MCF 10A (cell line): ENCODE measurements around the gene PDZD4. TPM values are rescaled to one million over a fixed set of nuclear protein-coding genes. Genes with fewer than 3 reads are reported as not detected.

Experiments used
- BruUV-seq: library from RNA; stranded (reverse); fragments of 400-500 nt; replicated peaks from 2 replicates; lab custom pipeline; 2021; lab: Mats Ljungman, UMichigan
- CTCF ChIA-PET: fragments of 300-600 bp; sonication (Branson Sonifier 250); formaldehyde crosslinking; extraction: SDS; loops from one replicate; lab custom pipeline; 2021; ENCODE audit warnings: antibody characterized with exemption, inconsistent platforms; lab: Yijun Ruan, JAX
- POLR2A ChIA-PET: fragments of 300-600, 350-650 bp; sonication (Branson Sonifier 250); formaldehyde crosslinking; extraction: SDS; loops from one replicate; lab custom pipeline; 2020; ENCODE audit warnings: antibody characterized with exemption, inconsistent platforms; lab: Yijun Ruan, JAX
- DNase-seq: peaks from one replicate; pipeline ENCODE4 v3.0.0-alpha.2; 2018; ENCODE audit not compliant: unreplicated experiment
- H3K27ac Mint-ChIP-seq: one replicate; pipeline ENCODE4 v1.8.0; 2022; ENCODE audit warnings: mild to moderate bottlenecking, low read depth, mixed read lengths; ENCODE audit not compliant: unreplicated experiment
- H3K27me3 Mint-ChIP-seq: one replicate; pipeline ENCODE4 v1.8.0; 2022; ENCODE audit warnings: mixed read lengths; ENCODE audit not compliant: insufficient read depth, unreplicated experiment
- H3K36me3 Mint-ChIP-seq: one replicate; pipeline ENCODE4 v1.8.0; 2022; ENCODE audit warnings: mild to moderate bottlenecking, moderate library complexity, mixed read lengths; ENCODE audit not compliant: insufficient read depth, unreplicated experiment
- H3K4me1 Mint-ChIP-seq: one replicate; pipeline ENCODE4 v1.8.0; 2022; ENCODE audit warnings: mixed read lengths; ENCODE audit not compliant: insufficient read depth, unreplicated experiment
- H3K4me3 Mint-ChIP-seq: one replicate; pipeline ENCODE4 v1.8.0; 2022; ENCODE audit warnings: mild to moderate bottlenecking, moderate library complexity, mixed read lengths; ENCODE audit not compliant: unreplicated experiment
- H3K9me3 Mint-ChIP-seq: one replicate; pipeline ENCODE4 v1.8.0; 2022; ENCODE audit warnings: mixed read lengths; ENCODE audit not compliant: unreplicated experiment
- intact Hi-C: fragments of 100-400 bp; cut with micrococcal nuclease; formaldehyde crosslinking; loops from 2 replicates; pipeline ENCODE4 v1.14.1; 2022
- total RNA-seq: library from RNA; stranded (reverse); gene quantifications from 2 replicates; pipeline ENCODE4 v1.2.3, GENCODE V29; 2022
- TF ChIP-seq, protein P1 (sequence below): fragments of 200-600 bp; IDR thresholded peaks from one replicate; pipeline ENCODE4 v1.8.0; 2022; ENCODE audit warnings: antibody characterized with exemption, mild to moderate bottlenecking; ENCODE audit not compliant: unreplicated experiment

PDZD4 gene
- total RNA-seq, 1 experiment from 2014 or later: not detected

DNA sequence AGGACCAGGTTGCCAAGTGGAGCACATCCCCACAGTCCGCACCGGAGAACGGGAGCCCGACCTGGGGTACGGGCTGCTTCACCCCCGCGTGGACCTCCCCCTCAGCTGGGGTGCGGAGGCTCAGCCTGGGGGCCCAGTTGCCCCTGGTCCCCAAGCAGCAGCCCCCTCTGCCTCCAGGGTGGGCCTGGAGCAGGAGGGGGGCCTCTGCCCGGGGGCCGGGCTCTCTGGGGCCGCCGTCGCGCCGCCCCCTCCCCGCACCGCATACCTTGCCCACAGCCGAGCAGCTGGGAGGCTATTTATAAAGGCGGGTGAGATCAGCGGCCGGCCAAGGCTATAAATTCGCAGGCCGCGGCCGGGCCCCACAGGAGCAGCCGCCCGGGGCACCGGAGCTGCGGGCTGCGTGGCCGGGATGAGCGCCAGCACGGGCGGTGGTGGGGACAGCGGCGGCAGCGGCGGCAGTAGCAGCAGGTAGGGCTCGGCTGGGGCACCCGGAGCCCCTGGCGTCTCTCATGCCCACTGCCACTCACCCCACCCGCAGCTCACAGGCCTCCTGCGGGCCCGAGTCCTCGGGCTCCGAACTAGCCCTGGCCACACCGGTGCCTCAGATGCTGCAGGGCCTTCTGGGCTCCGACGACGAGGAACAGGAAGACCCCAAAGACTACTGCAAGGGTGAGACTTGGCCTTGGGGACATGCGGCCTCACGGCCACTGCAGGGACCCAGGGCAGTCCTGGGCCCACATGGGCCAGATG lies 49.5 kb downstream of the PDZD4 start, which contains the start of gene SRPK3:
Gene SRPK3, plus strand, starts transcription at position 364 of the 750 bp plus-strand sequence. Its CDS starts 46 bp downstream, at position 410.
- intact Hi-C loops: no loop called here
- no peak for DNase-seq
- ChIA-PET POLR2A (no interaction called here), CTCF (interaction anchor here (2.0 kb wide), 1 partner anchor 17 kb away, joined by 7 read pairs; the partner anchor contains the start of gene PLXNB3)
- H3K36me3 Mint-ChIP-seq: peaks cover 20% of the 10 kb centered on the region
- H3K4me3 Mint-ChIP-seq: no peak within 1 kb of the TSS
- no peaks in the 10 kb centered on the region for H3K4me1 Mint-ChIP-seq
- H3K27ac Mint-ChIP-seq: no peak within 1 kb of the TSS
- no peaks in the 10 kb centered on the region for H3K27me3 Mint-ChIP-seq
- TF ChIP-seq, protein P1, sequence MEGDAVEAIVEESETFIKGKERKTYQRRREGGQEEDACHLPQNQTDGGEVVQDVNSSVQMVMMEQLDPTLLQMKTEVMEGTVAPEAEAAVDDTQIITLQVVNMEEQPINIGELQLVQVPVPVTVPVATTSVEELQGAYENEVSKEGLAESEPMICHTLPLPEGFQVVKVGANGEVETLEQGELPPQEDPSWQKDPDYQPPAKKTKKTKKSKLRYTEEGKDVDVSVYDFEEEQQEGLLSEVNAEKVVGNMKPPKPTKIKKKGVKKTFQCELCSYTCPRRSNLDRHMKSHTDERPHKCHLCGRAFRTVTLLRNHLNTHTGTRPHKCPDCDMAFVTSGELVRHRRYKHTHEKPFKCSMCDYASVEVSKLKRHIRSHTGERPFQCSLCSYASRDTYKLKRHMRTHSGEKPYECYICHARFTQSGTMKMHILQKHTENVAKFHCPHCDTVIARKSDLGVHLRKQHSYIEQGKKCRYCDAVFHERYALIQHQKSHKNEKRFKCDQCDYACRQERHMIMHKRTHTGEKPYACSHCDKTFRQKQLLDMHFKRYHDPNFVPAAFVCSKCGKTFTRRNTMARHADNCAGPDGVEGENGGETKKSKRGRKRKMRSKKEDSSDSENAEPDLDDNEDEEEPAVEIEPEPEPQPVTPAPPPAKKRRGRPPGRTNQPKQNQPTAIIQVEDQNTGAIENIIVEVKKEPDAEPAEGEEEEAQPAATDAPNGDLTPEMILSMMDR: no peak
- BruUV-seq: no TSS peak
- H3K9me3 Mint-ChIP-seq: no peaks in the 10 kb centered on the region

DNA sequence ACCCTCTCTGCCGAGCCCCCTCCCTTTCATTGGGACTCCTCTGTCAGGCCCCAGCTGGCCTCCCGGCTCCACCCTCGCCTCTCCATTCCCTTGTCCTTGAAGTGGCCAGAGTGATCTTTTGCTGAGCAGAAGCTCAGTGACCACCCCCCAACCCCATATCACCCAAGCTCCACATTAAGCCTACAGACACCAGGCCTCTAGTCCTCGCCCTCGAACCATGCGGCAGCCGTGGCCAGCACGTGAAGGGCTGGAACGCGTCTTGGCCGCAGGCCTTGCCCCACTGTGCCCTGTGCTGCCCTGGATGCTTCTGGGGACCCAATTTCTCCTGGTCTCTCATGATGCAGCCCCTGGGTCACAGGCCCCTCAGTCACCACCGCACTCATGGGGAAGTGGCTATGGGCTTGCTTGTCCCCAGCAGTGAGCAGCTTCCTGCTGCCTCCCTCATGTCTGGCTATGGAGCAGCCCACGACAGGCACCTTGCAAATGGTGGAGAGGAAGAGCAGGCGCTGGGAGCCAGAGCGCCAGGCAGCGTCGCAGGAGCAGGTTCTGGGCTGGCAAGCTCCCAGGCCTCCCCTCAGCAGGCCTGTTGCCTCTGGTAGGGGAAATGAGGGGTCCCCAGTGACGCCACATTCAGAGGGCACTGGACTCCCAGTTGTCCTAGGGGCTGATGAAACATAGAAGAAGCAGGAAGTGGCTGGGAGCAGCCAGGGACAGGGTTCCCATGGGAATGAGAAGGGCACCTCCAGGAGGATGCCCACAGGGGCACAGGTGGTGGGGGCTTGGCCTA lies 50.3 kb downstream of the PDZD4 start:
- DNase-seq: no peak
- H3K4me3 Mint-ChIP-seq: no peak overlapping the region
- no TSS peak for BruUV-seq
- H3K27ac Mint-ChIP-seq: no peak overlapping the region
- no peaks in the 10 kb centered on the region for H3K4me1 Mint-ChIP-seq
- intact Hi-C loops: no loop called here
- H3K36me3 Mint-ChIP-seq: peaks cover 17% of the 10 kb centered on the region
- CTCF ChIA-PET: interaction anchor here (0.6 to 2.0 kb wide), 2 partner anchors 16 to 60 kb away, joined by 3 to 7 read pairs; partner anchors contain the start of gene PLXNB3
- H3K9me3 Mint-ChIP-seq: no peaks in the 10 kb centered on the region
- H3K27me3 Mint-ChIP-seq: no peaks in the 10 kb centered on the region
- POLR2A ChIA-PET: no interaction called here
- TF ChIP-seq, protein P1: no peak

DNA sequence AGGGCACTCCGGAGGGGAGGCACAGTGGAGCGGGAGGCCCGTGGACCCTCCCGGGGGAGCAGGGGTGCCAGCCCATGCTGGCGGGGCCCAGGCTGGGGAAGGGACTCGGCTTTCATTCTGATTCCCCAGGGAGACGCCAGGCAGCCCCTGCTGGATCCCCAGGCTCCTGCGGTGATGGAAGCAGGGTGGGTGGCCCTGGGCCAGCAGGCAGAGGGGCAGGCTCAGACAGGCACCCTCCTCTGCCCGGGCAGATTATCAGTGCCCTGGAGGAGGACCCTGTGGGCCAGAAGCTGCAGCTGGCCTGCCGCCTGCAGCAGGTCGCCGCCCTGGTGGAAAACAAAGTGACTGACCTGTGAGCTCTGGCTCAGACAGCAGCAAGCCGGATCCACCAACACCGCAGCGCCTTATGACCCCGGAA lies 51.7 kb downstream of the PDZD4 start:
- no peaks in the 10 kb centered on the region for H3K9me3 Mint-ChIP-seq
- POLR2A ChIA-PET: no interaction called here
- H3K4me3 Mint-ChIP-seq: no peak overlapping the region
- intact Hi-C loops: no loop called here
- DNase-seq: no peak
- no TSS peak for BruUV-seq
- H3K27me3 Mint-ChIP-seq: no peaks in the 10 kb centered on the region
- CTCF ChIA-PET: interaction anchor here (2.0 kb wide), 1 partner anchor 15 kb away, joined by 7 read pairs; the partner anchor contains the start of gene PLXNB3
- no peak overlapping the region for H3K27ac Mint-ChIP-seq
- TF ChIP-seq, protein P1: no peak
- H3K36me3 Mint-ChIP-seq: peaks cover 17% of the 10 kb centered on the region
- no peaks in the 10 kb centered on the region for H3K4me1 Mint-ChIP-seq

DNA sequence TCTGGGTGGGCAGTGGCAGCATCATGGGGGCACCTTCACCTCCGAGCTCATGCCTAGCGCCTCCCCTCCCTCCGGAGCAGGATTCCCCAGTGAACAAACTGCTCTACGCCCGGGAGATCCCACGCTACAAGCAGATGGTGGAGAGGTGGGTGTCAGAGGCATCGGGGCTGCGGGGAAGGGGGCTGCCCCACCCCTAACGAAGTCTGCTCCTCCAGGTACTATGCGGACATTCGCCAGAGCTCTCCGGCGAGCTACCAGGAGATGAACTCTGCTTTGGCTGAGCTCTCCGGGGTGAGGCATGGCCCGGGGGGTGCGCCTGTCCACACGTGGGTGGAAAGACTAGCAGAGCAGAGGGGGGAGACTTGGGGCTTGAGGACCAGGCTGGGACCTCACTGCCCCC lies 52.2 kb downstream of the PDZD4 start:
- BruUV-seq: no TSS peak
- no peak for DNase-seq
- Mint-ChIP-seq H3K9me3 (no peaks in the 10 kb centered on the region), H3K27me3 (no peaks in the 10 kb centered on the region), H3K4me1 (no peaks in the 10 kb centered on the region), H3K4me3 (no peak overlapping the region), H3K27ac (no peak overlapping the region), H3K36me3 (peaks cover 17% of the 10 kb centered on the region)
- ChIA-PET POLR2A (no interaction called here), CTCF (interaction anchor here (0.6 to 1.2 kb wide), 2 partner anchors 15 to 152 kb away, joined by 3 read pairs; no protein-coding TSS in a partner anchor)
- intact Hi-C loops: no loop called here
- TF ChIP-seq, protein P1: no peak
